Parathyroid adenoma (tissue), 2 donors: Measurements from ENCODE around the gene TP53AIP1.

Experiments
- H2AFZ ChIP-seq: fragments of 300-600 bp; sonication (generic); one replicate; pipeline ENCODE4 v1.7.0; 2017; ENCODE audit warnings: antibody characterized with exemption, mild to moderate bottlenecking
- H3K27ac ChIP-seq: fragments of 300-600 bp; sonication (generic); one replicate; pipeline ENCODE4 v1.7.0; 2017
- H3K27me3 ChIP-seq: fragments of 300-600 bp; sonication (generic); one replicate; pipeline ENCODE4 v1.7.0; 2017; ENCODE audit warnings: low read length; ENCODE audit not compliant: control insufficient read depth, insufficient read depth
- H3K36me3 ChIP-seq: fragments of 300-600 bp; sonication (generic); one replicate; pipeline ENCODE4 v1.7.0; 2017; ENCODE audit warnings: low read length; ENCODE audit not compliant: control insufficient read depth, insufficient read depth
- H3K4me1 ChIP-seq: fragments of 300-600 bp; sonication (generic); one replicate; pipeline ENCODE4 v1.7.0; 2017; ENCODE audit warnings: control low read depth
- H3K4me2 ChIP-seq: fragments of 300-600 bp; sonication (generic); one replicate; pipeline ENCODE4 v1.7.0; 2017; ENCODE audit warnings: low read length
- H3K4me3 ChIP-seq: fragments of 300-600 bp; sonication (generic); one replicate; pipeline ENCODE4 v1.7.0; 2017; ENCODE audit warnings: low read depth, low read length
- H3K79me2 ChIP-seq: fragments of 300-600 bp; sonication (generic); one replicate; pipeline ENCODE4 v1.7.0; 2017; ENCODE audit warnings: control low read depth
- H3K9ac ChIP-seq: fragments of 300-600 bp; sonication (generic); one replicate; pipeline ENCODE4 v1.7.0; 2017; ENCODE audit warnings: mild to moderate bottlenecking
- H3K9me3 ChIP-seq: fragments of 300-600 bp; sonication (generic); one replicate; pipeline ENCODE4 v1.7.0; 2017; ENCODE audit warnings: low read length; ENCODE audit not compliant: control insufficient read depth
- CTCF ChIP-seq: fragments of 300-600 bp; sonication (generic); IDR thresholded peaks from one replicate; pipeline ENCODE4 v1.7.0; 2017; ENCODE audit warnings: antibody characterized with exemption, mild to moderate bottlenecking
- donor health status: primary hyperparathyroidism.

TP53AIP1 gene

GRCh38 chr11:128890216-128890542 lies 52.5 kb downstream of the TP53AIP1 start:
- H3K9me3 ChIP-seq, result no peaks in the 10 kb centered on the region
- peak overlapping the region; percentile 69 for H3K4me2 ChIP-seq
- H3K4me1 ChIP-seq, result peaks cover 6% of the 10 kb centered on the region
- no peak overlapping the region for H3K9ac ChIP-seq
- H3K4me3 ChIP-seq, result peak overlapping the region; percentile 45
- no peaks in the 10 kb centered on the region for H3K36me3 ChIP-seq
- H3K79me2 ChIP-seq, result no peaks in the 10 kb centered on the region
- H3K27me3 ChIP-seq, result no peaks in the 10 kb centered on the region
- no peak for TF ChIP-seq CTCF
- H3K27ac ChIP-seq, result no peak overlapping the region
- H2AFZ ChIP-seq, result no peak overlapping the region

GRCh38 chr11:128889657-128890213 lies 52.9 kb downstream of the TP53AIP1 start:
- no peak overlapping the region for H2AFZ ChIP-seq
- no peak overlapping the region for H3K9ac ChIP-seq
- H3K79me2 ChIP-seq, result no peaks in the 10 kb centered on the region
- H3K4me1 ChIP-seq, result peaks cover 5% of the 10 kb centered on the region
- H3K27me3 ChIP-seq, result no peaks in the 10 kb centered on the region
- no peak overlapping the region for H3K4me2 ChIP-seq
- H3K9me3 ChIP-seq, result no peaks in the 10 kb centered on the region
- H3K27ac ChIP-seq, result no peak overlapping the region
- no peak overlapping the region for H3K4me3 ChIP-seq
- no peaks in the 10 kb centered on the region for H3K36me3 ChIP-seq
- TF ChIP-seq CTCF, result no peak

- no peak overlapping the region for H3K4me3 ChIP-seq
- H3K27ac ChIP-seq, result no peak overlapping the region
- no peak overlapping the region for H2AFZ ChIP-seq
- H3K36me3 ChIP-seq, result no peaks in the 10 kb centered on the region
- no peak for TF ChIP-seq CTCF
- H3K4me2 ChIP-seq, result no peak overlapping the region
- no peak overlapping the region for H3K9ac ChIP-seq
- H3K79me2 ChIP-seq, result no peaks in the 10 kb centered on the region
- no peaks in the 10 kb centered on the region for H3K4me1 ChIP-seq
- H3K9me3 ChIP-seq, result no peaks in the 10 kb centered on the region
- no peaks in the 10 kb centered on the region for H3K27me3 ChIP-seq
These were observed 54.4 kb downstream of the TP53AIP1 start for GRCh38 chr11:128888034-128888985.

GRCh38 chr11:128886406-128887124 lies 56.1 kb downstream of the TP53AIP1 start:
- Histone ChIP-seq H3K36me3 (no peaks in the 10 kb centered on the region), H3K79me2 (no peaks in the 10 kb centered on the region), H3K4me2 (no peak overlapping the region), H3K4me3 (no peak overlapping the region), H3K27me3 (no peaks in the 10 kb centered on the region), H2AFZ (no peak overlapping the region), H3K4me1 (no peaks in the 10 kb centered on the region), H3K9me3 (no peaks in the 10 kb centered on the region), H3K9ac (no peak overlapping the region), H3K27ac (no peak overlapping the region)
- no peak for TF ChIP-seq CTCF
